NCI-H82 (cell line): Measurements from ENCODE around the gene MGAT4A.

ENCODE experiments used
- DNase-seq: peaks from one replicate; lab custom pipeline; 2025; lab: John Stamatoyannopoulos, UW

MGAT4A gene

DNA sequence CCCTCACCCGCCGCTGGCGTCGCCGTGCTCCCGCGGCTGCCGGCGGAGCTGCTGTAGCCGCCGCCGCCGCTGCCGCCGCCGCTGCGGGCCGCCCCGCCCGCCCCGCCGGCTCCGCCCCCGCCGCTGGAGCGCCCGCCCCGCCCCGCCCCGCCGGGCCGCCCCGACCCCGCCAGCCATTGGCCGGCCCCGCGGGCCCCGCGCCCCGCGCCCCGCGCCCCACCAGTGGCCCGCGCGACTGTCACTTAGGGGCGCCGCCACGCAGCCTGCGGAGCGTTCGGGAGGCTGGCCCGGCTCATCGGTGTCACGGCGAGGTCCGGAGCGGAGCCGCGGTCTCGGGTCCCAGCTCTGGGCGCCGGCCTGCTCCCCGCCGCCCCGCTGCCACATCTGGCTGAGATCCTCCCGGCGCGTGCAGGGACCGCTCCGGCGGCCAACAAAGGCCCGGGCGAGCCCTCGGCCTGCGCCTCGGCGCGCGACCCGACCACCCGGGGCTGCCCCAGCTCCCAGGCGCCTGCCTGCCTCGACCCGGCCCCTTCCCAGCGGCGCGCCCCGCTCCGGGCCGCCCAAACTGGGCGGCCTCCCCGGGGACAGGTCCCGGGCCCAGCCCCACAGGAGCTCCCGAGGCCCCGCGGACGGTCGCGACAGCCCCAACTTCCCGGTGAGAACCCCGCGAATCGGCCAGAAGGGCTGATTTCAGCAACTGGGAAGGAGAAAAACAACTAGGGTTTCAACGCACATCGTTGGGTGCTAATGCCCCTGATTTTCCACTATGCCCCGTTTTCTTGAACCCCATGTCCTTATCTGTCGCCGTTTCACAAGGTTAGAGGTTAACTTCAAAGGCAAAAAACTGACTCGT is at the start of gene MGAT4A:
Gene MGAT4A (minus strand): TSS at position 92 of the 853 bp plus-strand sequence. CDS start 4,800 bp downstream, outside the sequence.
- DNase-seq = peak; percentile 57

GRCh38 chr2:98778741-98779483 is 48.0 kb upstream of the MGAT4A start:
- DNase-seq = no peak

GRCh38 chr2:98778151-98778550 is 47.2 kb upstream of the MGAT4A start:
- no peak for DNase-seq

GRCh38 chr2:98777710-98778109 is 46.8 kb upstream of the MGAT4A start:
- no peak for DNase-seq

DNA sequence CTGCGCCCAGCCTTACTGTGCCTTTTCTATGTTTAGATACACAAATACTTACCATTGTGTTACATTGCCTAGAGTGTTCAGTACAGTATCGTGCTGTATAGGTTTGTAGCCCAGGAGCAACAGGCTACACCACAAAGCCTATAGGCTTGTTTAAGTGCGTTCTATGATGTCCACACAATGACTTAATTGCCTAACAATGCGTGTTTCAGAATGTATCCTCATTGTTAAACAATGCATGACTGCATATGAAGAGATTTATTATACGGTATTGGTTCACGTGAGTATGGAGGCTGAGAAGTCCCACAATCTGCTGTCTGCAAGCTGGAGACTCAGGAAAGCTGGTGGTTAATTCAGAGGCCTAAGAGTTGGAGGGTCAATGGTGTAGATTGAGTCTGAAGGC is 46.1 kb upstream of the MGAT4A start:
- no peak for DNase-seq

- no peak for DNase-seq
Observed at GRCh38 chr2:98776136-98776535, 45.2 kb upstream of the MGAT4A start.

DNA sequence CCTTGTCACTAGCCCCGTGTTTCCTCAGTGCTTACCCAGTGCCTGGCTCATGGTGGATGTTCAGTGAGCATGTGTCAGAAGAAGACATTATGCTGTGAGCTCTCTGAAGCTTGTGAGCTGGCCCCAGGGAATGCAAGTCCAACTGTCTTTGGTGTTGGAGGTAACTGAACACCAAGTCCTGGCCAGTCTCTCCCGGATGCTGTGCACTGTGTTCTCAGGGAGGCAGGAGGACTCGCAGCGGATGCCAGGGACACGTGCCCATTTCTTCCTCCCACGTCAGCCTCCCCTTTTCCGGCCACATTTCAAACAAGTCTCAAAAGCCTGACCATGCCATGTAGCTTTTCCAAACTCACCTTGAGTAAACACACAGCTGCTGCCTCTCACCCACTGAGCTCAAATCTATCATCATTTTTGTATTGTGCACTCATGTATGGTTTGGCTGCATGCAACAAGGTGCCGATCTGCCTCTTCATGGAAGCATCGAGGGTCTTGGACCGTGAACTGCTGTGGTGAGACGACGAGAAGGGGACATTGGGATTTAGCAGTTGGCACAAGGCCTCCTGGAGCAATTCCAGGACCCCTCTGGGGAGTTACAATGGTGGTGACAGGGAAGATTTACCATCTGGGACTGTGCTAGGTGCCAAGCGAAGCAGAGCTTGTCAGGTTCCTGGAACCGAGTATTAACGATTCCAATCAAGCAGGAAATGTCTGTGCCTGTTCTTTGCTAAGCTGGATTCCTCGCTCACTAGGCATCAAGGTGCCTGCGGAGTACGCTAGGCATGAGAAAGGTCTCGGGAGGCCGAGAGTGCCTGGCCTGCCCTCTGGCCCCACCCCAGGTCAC is 44.4 kb upstream of the MGAT4A start:
- DNase-seq = no peak

DNA sequence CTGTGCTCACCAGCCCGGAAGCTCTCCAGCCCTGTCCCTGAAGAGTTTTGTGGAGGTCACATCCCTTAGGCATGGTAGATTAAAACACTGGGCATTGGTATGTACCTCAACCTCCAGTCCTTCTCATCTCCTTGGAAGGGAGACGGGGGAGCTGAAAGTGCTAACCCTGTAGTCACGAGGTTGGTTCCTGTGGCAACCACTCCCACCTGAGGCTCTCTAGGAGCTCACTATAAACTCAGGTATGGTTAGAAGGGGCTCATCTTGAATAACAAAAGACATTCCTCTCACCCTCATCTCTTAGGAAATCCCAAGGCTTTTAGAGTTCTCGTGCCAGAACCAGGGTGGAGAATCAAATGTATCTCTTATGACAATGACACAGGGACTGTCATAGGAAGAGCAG is 43.0 kb upstream of the MGAT4A start:
- no peak for DNase-seq

GRCh38 chr2:98773169-98773568 is 42.2 kb upstream of the MGAT4A start:
- no peak for DNase-seq

- DNase-seq = no peak
Observed at GRCh38 chr2:98772536-98772935, 41.6 kb upstream of the MGAT4A start.

- DNase-seq = no peak
Observed at GRCh38 chr2:98771721-98772524, 41.0 kb upstream of the MGAT4A start.

DNA sequence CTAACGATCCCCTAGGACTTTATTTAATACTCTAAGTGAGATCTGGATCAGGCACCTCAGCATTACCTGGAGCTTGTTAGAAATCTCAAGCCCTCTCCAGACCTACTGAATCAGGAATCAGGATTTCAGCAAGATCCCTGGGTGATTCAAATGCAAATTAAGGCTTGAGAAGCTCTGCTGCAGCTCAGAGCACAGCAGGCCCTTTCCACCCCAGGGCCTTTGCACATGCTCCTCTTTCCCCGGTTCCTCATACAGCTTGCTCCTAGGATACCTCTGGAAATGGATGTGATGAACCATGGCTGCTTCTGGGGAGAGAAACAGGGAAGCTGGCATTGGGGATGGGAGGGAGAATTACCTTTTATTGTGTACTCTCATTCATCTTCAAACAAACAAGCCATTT is 40.3 kb upstream of the MGAT4A start:
- DNase-seq = no peak

DNA sequence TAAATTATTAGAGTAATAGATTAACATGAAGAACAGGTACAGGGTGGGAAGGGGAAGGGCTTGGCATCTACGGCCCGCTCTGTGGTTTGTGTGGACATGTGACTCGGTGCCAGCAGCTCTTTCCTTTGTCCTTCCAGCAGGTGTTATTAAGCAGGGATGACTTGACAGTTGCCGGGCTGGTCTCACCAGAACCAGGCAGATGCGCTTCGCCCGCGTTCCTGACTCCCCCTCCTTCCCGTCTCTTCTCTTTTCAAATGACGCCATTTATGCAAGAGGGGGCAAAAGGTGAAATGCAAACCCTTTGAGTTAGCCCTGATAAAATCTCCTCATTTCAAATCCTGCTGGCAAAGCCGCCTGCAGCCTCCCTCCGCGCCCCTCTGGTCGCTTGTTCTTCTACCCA is 38.9 kb upstream of the MGAT4A start:
- no peak for DNase-seq

GRCh38 chr2:98769114-98769476 is 38.2 kb upstream of the MGAT4A start:
- no peak for DNase-seq

DNA sequence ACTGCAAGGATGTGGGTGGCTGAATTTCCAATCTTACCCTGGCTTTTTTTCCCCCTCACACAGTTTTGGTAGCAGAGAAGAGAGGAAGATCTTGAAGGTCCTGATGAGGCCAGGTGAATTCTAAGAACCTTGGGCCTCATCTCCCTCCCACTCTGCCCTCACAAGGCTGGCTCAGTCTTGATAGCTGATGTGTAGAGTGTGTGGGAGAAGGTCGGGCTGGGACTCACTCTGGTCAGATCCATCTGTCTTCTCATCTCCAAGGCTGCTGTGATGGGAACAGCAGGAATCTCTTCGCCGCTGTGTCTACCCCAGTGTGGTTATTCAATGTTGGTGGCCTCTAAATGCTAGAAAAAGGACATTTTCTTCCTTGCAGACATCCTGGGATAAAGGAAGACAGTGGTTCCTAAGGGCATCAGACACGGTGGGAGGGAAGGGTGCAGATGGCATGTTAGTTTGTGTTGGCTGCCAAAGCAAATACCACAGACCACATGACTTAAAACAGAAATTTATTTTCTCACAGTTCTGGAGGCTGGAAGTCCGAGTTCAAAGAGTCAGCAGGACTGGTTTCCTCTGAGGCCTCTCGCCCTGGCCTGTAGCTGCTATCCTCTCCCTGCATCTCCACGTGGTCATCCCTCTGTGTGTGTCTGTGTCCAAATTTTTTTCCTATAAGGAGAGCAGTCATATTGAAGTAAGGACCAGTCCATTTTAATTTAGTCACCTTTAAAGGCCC is 37.6 kb upstream of the MGAT4A start:
- no peak for DNase-seq

DNA sequence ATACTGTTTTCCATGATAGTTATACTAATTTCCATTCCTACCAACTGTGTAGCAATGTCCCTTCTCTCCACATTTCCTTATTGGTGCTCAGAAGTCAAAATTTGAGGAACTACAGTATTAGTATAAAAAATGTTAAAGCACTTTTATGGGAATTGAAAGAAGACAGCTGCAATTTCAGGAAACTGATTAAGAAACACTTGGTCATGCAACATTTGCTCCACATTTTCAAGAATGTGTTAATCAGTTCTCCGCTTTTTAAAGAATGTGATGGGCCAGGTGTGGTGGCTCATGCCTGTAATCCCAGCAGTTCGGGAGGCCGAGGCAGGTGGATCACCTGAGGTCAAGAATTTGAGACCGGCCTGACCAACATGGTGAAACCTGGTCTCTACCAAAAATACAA is 33.6 kb upstream of the MGAT4A start:
- no peak for DNase-seq

DNA sequence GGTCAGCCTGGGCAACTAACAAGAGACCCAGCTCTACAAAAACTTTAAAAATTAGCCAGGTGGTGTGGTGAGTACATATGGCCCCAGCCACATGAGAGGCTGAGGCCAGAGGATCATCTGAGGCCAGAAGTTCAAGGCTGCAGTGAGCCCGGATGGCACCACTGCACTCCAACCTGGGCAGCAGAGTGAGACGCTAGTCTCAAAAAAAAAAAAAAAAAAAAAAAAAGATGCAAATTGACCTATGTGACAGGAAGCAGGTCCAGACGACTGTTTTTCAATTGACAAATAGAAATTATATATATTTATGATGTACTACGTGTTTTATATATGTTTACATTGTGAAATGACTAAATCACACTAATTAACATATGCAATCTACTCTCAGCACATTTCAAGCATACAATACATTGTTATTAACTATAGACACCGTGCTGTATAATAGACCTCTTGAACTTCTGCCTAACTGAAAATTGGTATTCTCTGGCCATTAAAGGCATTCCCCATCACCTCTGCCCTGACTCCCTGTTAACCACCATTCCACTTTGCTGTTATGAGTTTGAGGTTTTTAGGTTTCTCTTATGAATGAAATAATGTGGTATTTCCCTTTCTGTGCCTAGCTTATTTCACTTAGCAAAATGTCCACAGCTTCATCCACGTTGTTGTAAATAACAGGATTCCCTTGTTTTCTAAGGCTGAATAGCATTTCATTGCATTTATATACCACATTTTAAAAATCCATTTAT is 32.4 kb upstream of the MGAT4A start:
- no peak for DNase-seq

DNA sequence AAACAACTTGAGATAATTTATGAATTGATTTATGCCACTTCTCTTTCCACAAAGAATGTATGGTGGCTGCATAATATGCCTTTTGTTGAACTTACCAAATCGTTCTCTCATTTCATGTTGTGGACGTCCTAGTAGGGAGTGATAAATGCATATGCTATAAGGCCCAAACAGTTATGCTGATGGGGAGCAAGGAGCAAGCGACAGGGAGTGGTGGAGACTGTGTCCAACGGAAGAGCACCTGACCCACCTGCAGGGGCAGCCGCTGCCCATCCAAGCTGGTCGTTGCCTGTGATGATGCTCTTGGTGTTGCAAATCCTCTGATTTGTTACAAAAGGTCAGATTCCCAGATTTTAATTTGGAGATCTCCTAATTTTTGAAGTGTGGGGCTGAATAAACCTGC is 31.0 kb upstream of the MGAT4A start:
- no peak for DNase-seq

GRCh38 chr2:98761267-98761781 is 30.4 kb upstream of the MGAT4A start:
- DNase-seq = no peak
